Measurements from ENCODE around the gene TRPV5. TPM values are rescaled to one million over a fixed set of nuclear protein-coding genes. Genes with fewer than 3 reads are reported as not detected.

The TRPV5 gene
- polyA plus RNA-seq, 1 donor, result 0.73 TPM

- no peak for DNase-seq
- Histone ChIP-seq H3K27ac (ENCODE audit: low read length) (no peak overlapping the region), H3K36me3 (ENCODE audit: control insufficient read depth, insufficient read depth, low read length) (peaks cover 3% of the 10 kb centered on the region), H3K4me1 (ENCODE audit: control insufficient read depth, insufficient read depth, low read length) (no peaks in the 10 kb centered on the region), H3K27me3 (ENCODE audit: control insufficient read depth, insufficient read depth, low read length) (no peaks in the 10 kb centered on the region), H3K9me3 (ENCODE audit: control insufficient read depth, low read depth, low read length) (no peaks in the 10 kb centered on the region), H3K4me3 (ENCODE audit: low read length) (no peak overlapping the region)
- no CpG with 5 or more reads among the region's 7 CpGs for WGBS (ENCODE audit: insufficient coverage, low lambda C conversion rate)
Observed at GRCh38 chr7:142941541-142941940, 8.0 kb upstream of the TRPV5 start.

GRCh38 chr7:142940966-142941535 lies 7.5 kb upstream of the TRPV5 start:
- Histone ChIP-seq H3K4me3 (ENCODE audit: low read length) (no peak overlapping the region), H3K27ac (ENCODE audit: low read length) (no peak overlapping the region), H3K9me3 (ENCODE audit: control insufficient read depth, low read depth, low read length) (no peaks in the 10 kb centered on the region), H3K36me3 (ENCODE audit: control insufficient read depth, insufficient read depth, low read length) (peaks cover 3% of the 10 kb centered on the region), H3K4me1 (ENCODE audit: control insufficient read depth, insufficient read depth, low read length) (no peaks in the 10 kb centered on the region), H3K27me3 (ENCODE audit: control insufficient read depth, insufficient read depth, low read length) (no peaks in the 10 kb centered on the region)
- WGBS (ENCODE audit: insufficient coverage, low lambda C conversion rate), result no CpG with 5 or more reads among the region's 10 CpGs
- no peak for DNase-seq

DNA sequence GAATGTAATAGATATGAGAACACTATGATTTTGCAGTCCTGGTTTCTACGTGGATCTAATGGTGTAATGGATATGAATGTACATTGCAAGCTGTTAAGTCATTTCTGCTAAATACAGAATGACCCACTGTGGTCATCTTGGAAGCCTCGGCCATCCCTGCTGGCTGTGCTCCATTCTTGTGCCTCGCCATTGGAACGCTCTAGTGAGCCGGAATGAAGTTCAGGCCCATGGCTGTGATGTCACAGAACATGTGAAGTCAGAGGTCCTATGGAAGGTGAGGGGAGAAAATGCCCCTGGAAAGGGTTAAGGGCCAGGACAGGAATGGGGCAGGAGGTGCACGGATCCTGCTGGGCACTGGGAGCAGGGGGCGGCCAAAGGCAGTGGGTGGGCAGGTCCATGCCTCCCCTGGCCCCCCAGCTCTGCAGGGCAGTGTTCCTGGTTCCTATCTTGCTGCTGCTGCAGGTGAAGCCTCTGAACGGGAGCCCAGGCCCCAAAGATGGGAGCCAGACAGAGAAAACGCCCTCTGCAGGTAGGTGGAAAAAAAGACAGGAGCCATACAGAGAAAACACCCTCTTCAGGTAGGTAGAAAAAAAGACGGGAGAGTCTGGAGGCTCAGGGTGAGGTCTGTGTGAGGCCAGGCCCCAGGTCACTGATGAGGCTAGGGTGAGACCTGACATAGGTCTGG lies 5.8 kb upstream of the TRPV5 start, which contains the start of gene LLCFC1:
LLCFC1 (plus strand) TSS at position 259 of the 685 bp plus-strand sequence; CDS start at position 397, 138 bp downstream.
- DNase-seq, result peak; percentile 15 to 45
- Histone ChIP-seq H3K4me1 (ENCODE audit: control insufficient read depth, insufficient read depth, low read length) (no peaks in the 10 kb centered on the region), H3K36me3 (ENCODE audit: control insufficient read depth, insufficient read depth, low read length) (peaks cover 3% of the 10 kb centered on the region), H3K9me3 (ENCODE audit: control insufficient read depth, low read depth, low read length) (no peaks in the 10 kb centered on the region), H3K27ac (ENCODE audit: low read length) (no peak within 1 kb of the TSS), H3K4me3 (ENCODE audit: low read length) (no peak within 1 kb of the TSS), H3K27me3 (ENCODE audit: control insufficient read depth, insufficient read depth, low read length) (no peaks in the 10 kb centered on the region)
- no CpG with 5 or more reads among the region's 10 CpGs for WGBS (ENCODE audit: insufficient coverage, low lambda C conversion rate)

DNA sequence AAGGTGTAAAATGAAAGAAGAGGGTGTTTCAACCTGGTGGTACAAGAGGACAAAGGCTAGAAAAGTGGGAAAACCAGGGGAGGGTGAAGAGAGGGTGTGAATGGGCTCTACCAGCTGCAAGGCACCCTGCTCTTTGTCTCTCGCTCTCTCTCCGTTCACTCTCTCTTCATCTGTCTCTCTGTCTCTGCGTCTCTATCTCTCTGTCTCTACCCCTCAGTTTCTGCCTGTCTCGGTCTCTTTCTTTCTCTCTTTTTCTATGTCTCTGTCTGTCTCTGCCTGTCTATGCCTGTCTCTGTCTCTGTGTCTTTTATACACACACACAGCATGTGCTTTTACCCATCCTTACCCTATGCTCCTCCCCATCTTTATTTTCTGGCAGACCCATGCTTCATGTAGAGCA lies 5.1 kb upstream of the TRPV5 start:
- Histone ChIP-seq H3K4me3 (ENCODE audit: low read length) (no peak overlapping the region), H3K4me1 (ENCODE audit: control insufficient read depth, insufficient read depth, low read length) (no peaks in the 10 kb centered on the region), H3K27me3 (ENCODE audit: control insufficient read depth, insufficient read depth, low read length) (peaks cover 3% of the 10 kb centered on the region), H3K36me3 (ENCODE audit: control insufficient read depth, insufficient read depth, low read length) (peaks cover 3% of the 10 kb centered on the region), H3K9me3 (ENCODE audit: control insufficient read depth, low read depth, low read length) (no peaks in the 10 kb centered on the region), H3K27ac (ENCODE audit: low read length) (no peak overlapping the region)
- WGBS (ENCODE audit: insufficient coverage, low lambda C conversion rate), result 100% methylated on average over 2 of the region's 4 CpGs
- DNase-seq, result no peak

DNA sequence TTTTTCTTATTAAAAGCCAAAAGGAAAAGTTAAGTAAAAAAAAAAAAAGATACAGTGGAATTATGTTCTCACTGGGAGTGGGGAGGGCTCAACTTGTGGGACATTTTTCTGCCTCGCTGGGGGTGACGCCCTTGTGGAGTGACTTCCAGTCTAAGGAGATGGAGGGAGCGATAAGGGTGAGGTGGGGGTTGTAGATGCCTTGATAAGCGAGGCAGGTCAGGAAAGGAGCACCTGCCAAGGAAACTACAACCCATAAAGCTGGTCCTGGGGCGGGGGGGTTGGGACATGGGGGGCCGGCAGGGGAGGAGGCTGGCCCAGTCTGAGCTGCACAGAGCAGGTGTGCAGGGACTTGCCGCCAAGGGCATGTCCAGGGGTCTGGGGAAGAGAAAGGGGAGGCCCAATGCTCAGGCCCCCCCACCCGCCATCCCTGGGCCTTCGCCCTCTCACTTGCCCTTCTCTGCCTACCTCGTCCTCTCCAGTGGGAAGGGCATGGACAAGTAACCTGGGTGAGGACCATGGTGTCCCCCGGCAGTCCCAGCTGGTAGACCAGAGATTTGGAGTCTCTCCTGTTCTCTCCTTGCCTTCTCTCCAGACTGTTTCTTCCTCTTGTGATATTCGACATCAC lies 2.5 kb upstream of the TRPV5 start:
- DNase-seq, result no peak
- Histone ChIP-seq H3K36me3 (ENCODE audit: control insufficient read depth, insufficient read depth, low read length) (no peaks in the 10 kb centered on the region), H3K27ac (ENCODE audit: low read length) (no peak overlapping the region), H3K4me1 (ENCODE audit: control insufficient read depth, insufficient read depth, low read length) (no peaks in the 10 kb centered on the region), H3K27me3 (ENCODE audit: control insufficient read depth, insufficient read depth, low read length) (peaks cover 7% of the 10 kb centered on the region), H3K4me3 (ENCODE audit: low read length) (no peak overlapping the region), H3K9me3 (ENCODE audit: control insufficient read depth, low read depth, low read length) (no peaks in the 10 kb centered on the region)
- 100% methylated on average over 1 of the region's 12 CpGs for WGBS (ENCODE audit: insufficient coverage, low lambda C conversion rate)

DNA sequence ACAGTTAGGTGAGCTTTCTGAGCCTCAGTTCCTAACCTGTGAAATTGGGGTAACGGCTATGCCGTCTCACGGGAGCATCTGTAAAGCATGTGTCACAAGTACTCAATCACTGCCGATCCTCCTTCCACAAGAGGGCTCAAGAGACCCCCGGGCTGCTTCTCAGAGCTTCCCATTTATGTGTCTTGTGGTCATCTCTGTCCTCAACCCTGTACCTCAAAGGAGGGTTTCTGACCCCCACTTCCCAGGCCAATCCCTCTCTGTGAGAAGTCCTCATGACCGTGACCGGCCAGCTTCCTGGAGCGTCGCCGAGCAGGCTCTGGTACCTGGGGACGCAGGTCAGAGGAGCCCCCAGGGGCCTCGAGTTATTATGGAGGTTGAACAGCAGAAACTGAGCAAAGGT lies 510 bp upstream of the TRPV5 start:
- H3K36me3 ChIP-seq (ENCODE audit: control insufficient read depth, insufficient read depth, low read length), result no peaks in the 10 kb centered on the region
- no peaks in the 10 kb centered on the region for H3K4me1 ChIP-seq (ENCODE audit: control insufficient read depth, insufficient read depth, low read length)
- H3K27ac ChIP-seq (ENCODE audit: low read length), result no peak overlapping the region
- no peaks in the 10 kb centered on the region for H3K9me3 ChIP-seq (ENCODE audit: control insufficient read depth, low read depth, low read length)
- WGBS (ENCODE audit: insufficient coverage, low lambda C conversion rate), result no CpG with 5 or more reads among the region's 12 CpGs
- H3K4me3 ChIP-seq (ENCODE audit: low read length), result no peak overlapping the region
- peaks cover 7% of the 10 kb centered on the region for H3K27me3 ChIP-seq (ENCODE audit: control insufficient read depth, insufficient read depth, low read length)
- DNase-seq, result no peak

DNA sequence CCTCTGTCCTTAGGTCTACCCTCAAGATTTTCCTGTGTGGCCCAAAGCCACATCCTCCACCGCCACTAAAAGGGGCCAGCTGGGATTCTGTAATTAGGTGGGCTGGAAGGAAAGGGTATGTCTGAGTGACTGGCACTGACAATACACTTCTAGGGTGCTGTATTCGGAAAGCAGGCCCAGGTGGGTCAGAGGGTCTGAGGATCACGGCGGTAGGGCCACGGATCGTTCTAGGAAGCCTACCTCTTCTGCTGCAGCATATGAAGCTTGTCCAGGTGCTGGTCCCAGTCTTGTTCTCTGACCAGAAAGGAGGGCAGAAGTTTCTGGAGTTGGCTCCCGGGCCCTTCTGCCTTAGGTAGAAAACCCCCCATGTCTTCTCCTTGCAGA lies 462 bp downstream of the TRPV5 start:
- no peak overlapping the region for H3K27ac ChIP-seq (ENCODE audit: low read length)
- no peaks in the 10 kb centered on the region for H3K4me1 ChIP-seq (ENCODE audit: control insufficient read depth, insufficient read depth, low read length)
- no peak for DNase-seq
- H3K9me3 ChIP-seq (ENCODE audit: control insufficient read depth, low read depth, low read length), result no peaks in the 10 kb centered on the region
- peaks cover 7% of the 10 kb centered on the region for H3K27me3 ChIP-seq (ENCODE audit: control insufficient read depth, insufficient read depth, low read length)
- WGBS (ENCODE audit: insufficient coverage, low lambda C conversion rate), result no CpG with 5 or more reads among the region's 7 CpGs
- no peak overlapping the region for H3K4me3 ChIP-seq (ENCODE audit: low read length)
- H3K36me3 ChIP-seq (ENCODE audit: control insufficient read depth, insufficient read depth, low read length), result no peaks in the 10 kb centered on the region

DNA sequence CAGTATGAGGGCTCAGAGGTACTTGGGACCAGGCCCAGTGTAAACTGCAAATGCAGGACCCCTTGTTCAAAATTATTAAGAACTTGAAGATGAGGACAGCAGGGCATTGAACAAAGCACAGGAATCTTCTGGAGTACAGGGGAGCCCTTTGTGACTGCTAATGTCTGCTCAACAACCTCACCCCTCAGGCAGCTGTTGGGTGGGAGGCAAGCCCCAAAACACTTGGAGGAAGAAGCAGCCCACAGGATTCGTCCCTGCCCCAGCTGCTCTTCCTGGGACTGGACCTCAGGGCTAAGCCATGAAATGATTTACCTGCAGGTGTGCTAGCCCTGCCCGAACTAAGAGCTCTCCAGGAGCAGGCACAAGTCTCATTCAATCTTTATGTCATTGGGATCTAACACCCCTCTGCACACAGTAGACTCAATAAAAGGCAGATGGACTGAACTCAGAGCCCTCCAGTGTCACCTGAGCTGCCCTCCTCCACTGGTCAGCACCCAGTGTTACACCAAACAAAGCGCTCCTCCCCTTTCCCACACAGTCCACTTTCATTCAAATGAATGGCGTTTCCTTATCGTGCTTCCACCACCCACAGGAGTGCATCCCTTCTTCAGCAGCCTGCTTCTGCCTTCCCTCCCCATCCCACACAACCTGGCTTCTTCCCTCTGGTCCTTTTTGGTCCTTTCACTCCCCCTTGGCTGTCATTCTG lies 1.0 kb downstream of the TRPV5 start:
- H3K4me3 ChIP-seq (ENCODE audit: low read length), result no peak overlapping the region
- no peak overlapping the region for H3K27ac ChIP-seq (ENCODE audit: low read length)
- DNase-seq, result no peak
- 56% methylated on average over 3 of the region's 5 CpGs for WGBS (ENCODE audit: insufficient coverage, low lambda C conversion rate)
- H3K27me3 ChIP-seq (ENCODE audit: control insufficient read depth, insufficient read depth, low read length), result peaks cover 7% of the 10 kb centered on the region
- H3K36me3 ChIP-seq (ENCODE audit: control insufficient read depth, insufficient read depth, low read length), result no peaks in the 10 kb centered on the region
- no peaks in the 10 kb centered on the region for H3K9me3 ChIP-seq (ENCODE audit: control insufficient read depth, low read depth, low read length)
- H3K4me1 ChIP-seq (ENCODE audit: control insufficient read depth, insufficient read depth, low read length), result no peaks in the 10 kb centered on the region

GRCh38 chr7:142930126-142930730 lies 3.3 kb downstream of the TRPV5 start:
- Histone ChIP-seq H3K27me3 (ENCODE audit: control insufficient read depth, insufficient read depth, low read length) (peaks cover 7% of the 10 kb centered on the region), H3K27ac (ENCODE audit: low read length) (no peak overlapping the region), H3K4me1 (ENCODE audit: control insufficient read depth, insufficient read depth, low read length) (no peaks in the 10 kb centered on the region), H3K9me3 (ENCODE audit: control insufficient read depth, low read depth, low read length) (no peaks in the 10 kb centered on the region), H3K36me3 (ENCODE audit: control insufficient read depth, insufficient read depth, low read length) (no peaks in the 10 kb centered on the region), H3K4me3 (ENCODE audit: low read length) (no peak overlapping the region)
- no peak for DNase-seq
- no CpG with 5 or more reads among the region's 11 CpGs for WGBS (ENCODE audit: insufficient coverage, low lambda C conversion rate)

DNA sequence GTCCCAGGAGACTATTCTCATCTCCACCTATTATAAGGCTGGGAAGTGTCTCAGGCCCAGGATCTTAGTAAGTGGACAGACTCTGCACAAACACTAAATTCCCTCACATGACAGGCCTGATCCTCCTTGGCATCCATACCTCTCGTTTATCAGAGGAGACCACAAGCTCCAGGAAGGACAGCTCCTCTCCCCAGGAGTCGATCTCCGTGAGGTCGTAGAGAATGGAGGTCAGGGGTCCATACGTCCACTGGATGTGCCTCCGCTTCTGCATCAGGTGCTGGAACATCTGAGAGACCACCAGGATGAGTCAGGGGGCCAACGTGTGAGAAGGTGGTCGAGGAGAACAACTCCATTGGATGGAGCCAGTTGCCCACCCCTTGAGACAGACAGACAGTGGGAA lies 5.6 kb downstream of the TRPV5 start:
- Histone ChIP-seq H3K27ac (ENCODE audit: low read length) (no peak overlapping the region), H3K36me3 (ENCODE audit: control insufficient read depth, insufficient read depth, low read length) (no peaks in the 10 kb centered on the region), H3K27me3 (ENCODE audit: control insufficient read depth, insufficient read depth, low read length) (peaks cover 4% of the 10 kb centered on the region), H3K4me3 (ENCODE audit: low read length) (no peak overlapping the region), H3K9me3 (ENCODE audit: control insufficient read depth, low read depth, low read length) (no peaks in the 10 kb centered on the region), H3K4me1 (ENCODE audit: control insufficient read depth, insufficient read depth, low read length) (peaks cover 10% of the 10 kb centered on the region)
- no CpG with 5 or more reads among the region's 8 CpGs for WGBS (ENCODE audit: insufficient coverage, low lambda C conversion rate)
- no peak for DNase-seq
